Muscle of leg (tissue), 11 donors: Measurements from ENCODE around the gene ZBTB2. TPM values are rescaled to one million over a fixed set of nuclear protein-coding genes. Genes with fewer than 3 reads are reported as not detected.

Experiments
- DNase-seq: peaks from one replicate; pipeline ENCODE4 v3.0.0; 2013
- H3K27ac ChIP-seq: one replicate; pipeline ENCODE4 v1.5.1; 2013; ENCODE audit warnings: mild to moderate bottlenecking, low read length, control low read depth
- H3K27me3 ChIP-seq: one replicate; pipeline ENCODE4 v1.6.1; 2013; ENCODE audit warnings: low read length; ENCODE audit not compliant: control insufficient read depth, insufficient read depth
- H3K36me3 ChIP-seq: one replicate; pipeline ENCODE4 v1.6.1; 2013; ENCODE audit warnings: low read length; ENCODE audit not compliant: control insufficient read depth, insufficient read depth
- H3K4me1 ChIP-seq: one replicate; pipeline ENCODE4 v1.6.1; 2013; ENCODE audit warnings: low read length; ENCODE audit not compliant: control insufficient read depth, insufficient read depth
- H3K4me3 ChIP-seq: one replicate; pipeline ENCODE4 v1.5.1; 2013; ENCODE audit warnings: low read length, control low read depth
- H3K9me3 ChIP-seq: replicated peaks from 2 replicates; pipeline ENCODE4 v1.6.1; 2013; ENCODE audit warnings: low read depth, low read length; ENCODE audit not compliant: control insufficient read depth
- WGBS: methylation state at CpG from one replicate; pipeline ENCODE4 v1.1.5; 2013; ENCODE audit warnings: missing lambda C conversion rate; ENCODE audit not compliant: insufficient coverage; 5-methylcytosine and 5-hydroxymethylcytosine counted together
- polyA plus RNA-seq, 8 donors: library from polyadenylated mRNA; unstranded; fragments of 120-200 nt; gene quantifications; one replicate each; pipeline versions ENCODE4 v1.2.1 to v1.2.3, GENCODE V29; 2013; ENCODE audit warnings: inconsistent platforms in 1 of 8, low replicate concordance in 1 of 8; ENCODE audit not compliant: insufficient read length in 8 of 8, insufficient read depth in 1 of 8
- total RNA-seq: library from RNA; stranded (reverse); fragments of 120-200 nt; gene quantifications from one replicate; pipeline ENCODE4 v1.2.4, GENCODE V29; 2013

The ZBTB2 gene
- total and polyA plus RNA-seq, 9 donors, result 8.2 to 14.7 (median 10.0) TPM

DNA sequence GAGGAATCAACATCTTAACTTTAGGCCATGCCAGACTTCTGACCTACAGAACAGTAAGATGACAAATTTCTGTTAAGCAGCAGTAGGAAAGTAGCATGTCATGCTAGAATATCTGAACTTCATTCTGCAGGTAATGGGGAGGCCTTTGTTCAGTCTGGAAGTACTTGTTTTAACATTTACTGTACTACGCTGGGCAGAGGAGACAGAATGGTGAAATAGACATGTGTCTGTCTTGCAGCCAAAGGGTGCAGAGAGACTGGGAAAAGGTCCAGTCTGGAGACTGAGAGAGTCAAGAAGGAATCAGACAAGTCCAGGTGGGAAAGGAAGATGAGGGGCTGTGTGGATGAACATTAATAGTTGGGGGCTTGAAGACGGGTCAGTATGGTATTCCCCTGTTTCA lies 17.5 kb upstream of the ZBTB2 start:
- no peak for DNase-seq
- Histone ChIP-seq H3K36me3 (peaks cover 38% of the 10 kb centered on the region), H3K4me3 (no peak overlapping the region), H3K4me1 (no peaks in the 10 kb centered on the region), H3K27me3 (no peaks in the 10 kb centered on the region), H3K27ac (no peak overlapping the region), H3K9me3 (peaks cover 5% of the 10 kb centered on the region)
- WGBS, result 88% methylated on average over 1 of the region's 2 CpGs

DNA sequence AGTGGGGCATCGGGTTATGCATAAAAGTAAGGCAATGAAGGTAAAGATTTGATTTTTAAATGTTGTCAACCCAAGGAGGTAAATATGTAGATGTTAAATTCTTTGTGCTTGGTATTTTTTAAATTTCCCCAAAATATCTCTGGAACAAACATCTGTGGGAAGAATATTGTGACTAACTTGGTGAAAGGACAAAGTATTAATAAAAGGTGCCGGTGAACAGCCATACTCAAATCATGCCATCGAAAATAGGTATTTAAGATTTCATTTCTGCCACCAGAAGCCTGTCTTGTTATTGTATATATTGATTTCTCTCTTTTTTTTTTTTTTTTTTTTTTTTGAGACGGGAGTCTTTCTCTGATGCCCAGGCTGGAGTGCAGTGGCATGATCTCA lies 12.6 kb upstream of the ZBTB2 start:
- no CpG with 5 or more reads among the region's 4 CpGs for WGBS
- Histone ChIP-seq H3K27ac (no peak overlapping the region), H3K27me3 (no peaks in the 10 kb centered on the region), H3K36me3 (peaks cover 18% of the 10 kb centered on the region), H3K4me3 (no peak overlapping the region), H3K4me1 (no peaks in the 10 kb centered on the region), H3K9me3 (no peaks in the 10 kb centered on the region)
- no peak for DNase-seq

DNA sequence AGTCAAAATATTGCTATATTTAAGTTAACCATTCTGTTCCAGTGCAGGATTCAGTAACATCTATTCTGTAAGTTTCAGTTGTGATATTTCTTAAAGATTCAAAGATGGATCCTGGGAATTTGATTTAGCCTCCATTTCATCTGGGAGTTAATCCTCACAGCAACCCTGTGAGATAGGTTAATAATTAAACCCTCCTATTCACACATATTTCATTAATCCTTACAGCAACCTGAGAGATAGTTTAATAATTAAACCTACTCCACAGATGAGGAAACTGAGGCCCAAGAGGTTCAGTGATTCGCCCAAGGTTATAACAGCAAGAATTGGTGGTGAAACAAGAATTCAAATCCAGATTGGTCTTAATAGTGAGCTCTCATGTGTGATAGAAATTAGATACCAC lies 10.9 kb upstream of the ZBTB2 start:
- Histone ChIP-seq H3K9me3 (no peaks in the 10 kb centered on the region), H3K4me3 (no peak overlapping the region), H3K4me1 (no peaks in the 10 kb centered on the region), H3K27ac (no peak overlapping the region), H3K27me3 (no peaks in the 10 kb centered on the region), H3K36me3 (peaks cover 16% of the 10 kb centered on the region)
- WGBS, result 100% methylated on average over 1 of the region's 1 CpG
- DNase-seq, result no peak

- Histone ChIP-seq H3K36me3 (peaks cover 16% of the 10 kb centered on the region), H3K27ac (no peak overlapping the region), H3K4me1 (peaks cover under 1% of the 10 kb centered on the region), H3K27me3 (no peaks in the 10 kb centered on the region), H3K4me3 (no peak overlapping the region), H3K9me3 (no peaks in the 10 kb centered on the region)
- WGBS, result 72% methylated on average over 4 of the region's 6 CpGs
- DNase-seq, result no peak
Measured at GRCh38 chr6:151400473-151400872, 9.1 kb upstream of the ZBTB2 start.

GRCh38 chr6:151399679-151400078 lies 8.3 kb upstream of the ZBTB2 start:
- H3K4me3 ChIP-seq, result no peak overlapping the region
- no peaks in the 10 kb centered on the region for H3K9me3 ChIP-seq
- peaks cover 11% of the 10 kb centered on the region for H3K36me3 ChIP-seq
- DNase-seq, result no peak
- 100% methylated on average over 1 of the region's 3 CpGs for WGBS
- H3K27me3 ChIP-seq, result no peaks in the 10 kb centered on the region
- H3K27ac ChIP-seq, result no peak overlapping the region
- H3K4me1 ChIP-seq, result peaks cover 2% of the 10 kb centered on the region

GRCh38 chr6:151393410-151393809 lies 2.1 kb upstream of the ZBTB2 start:
- Histone ChIP-seq H3K27ac (no peak overlapping the region), H3K4me3 (no peak overlapping the region), H3K36me3 (peaks cover 3% of the 10 kb centered on the region), H3K4me1 (peaks cover 24% of the 10 kb centered on the region), H3K9me3 (no peaks in the 10 kb centered on the region), H3K27me3 (no peaks in the 10 kb centered on the region)
- no peak for DNase-seq
- 60% methylated on average over 1 of the region's 4 CpGs for WGBS

DNA sequence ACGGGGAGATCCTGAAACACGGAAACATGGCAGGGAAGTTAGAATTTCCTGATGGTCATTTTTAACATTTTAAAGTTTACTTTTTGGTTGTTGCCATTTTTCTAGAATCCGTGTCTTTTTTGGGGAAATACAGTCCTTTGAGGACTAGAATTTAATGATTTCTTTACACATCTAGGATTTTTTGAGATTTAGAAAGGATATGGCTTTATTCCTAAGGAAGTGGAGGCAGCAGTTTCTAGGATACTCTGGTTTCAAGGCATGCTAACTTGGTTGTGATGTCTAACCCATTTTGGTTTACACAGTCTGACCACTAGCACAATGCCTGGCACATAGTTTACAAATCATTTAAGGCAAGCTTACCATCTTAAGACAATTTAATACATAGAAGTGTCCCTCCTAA lies 1.1 kb upstream of the ZBTB2 start:
- no peaks in the 10 kb centered on the region for H3K27me3 ChIP-seq
- no peak for DNase-seq
- peak overlapping the region; percentile 95 for H3K27ac ChIP-seq
- peaks cover 2% of the 10 kb centered on the region for H3K36me3 ChIP-seq
- H3K4me1 ChIP-seq, result peaks cover 26% of the 10 kb centered on the region
- peak overlapping the region; percentile 78 for H3K4me3 ChIP-seq
- no peaks in the 10 kb centered on the region for H3K9me3 ChIP-seq
- no CpG with 5 or more reads among the region's 3 CpGs for WGBS

DNA sequence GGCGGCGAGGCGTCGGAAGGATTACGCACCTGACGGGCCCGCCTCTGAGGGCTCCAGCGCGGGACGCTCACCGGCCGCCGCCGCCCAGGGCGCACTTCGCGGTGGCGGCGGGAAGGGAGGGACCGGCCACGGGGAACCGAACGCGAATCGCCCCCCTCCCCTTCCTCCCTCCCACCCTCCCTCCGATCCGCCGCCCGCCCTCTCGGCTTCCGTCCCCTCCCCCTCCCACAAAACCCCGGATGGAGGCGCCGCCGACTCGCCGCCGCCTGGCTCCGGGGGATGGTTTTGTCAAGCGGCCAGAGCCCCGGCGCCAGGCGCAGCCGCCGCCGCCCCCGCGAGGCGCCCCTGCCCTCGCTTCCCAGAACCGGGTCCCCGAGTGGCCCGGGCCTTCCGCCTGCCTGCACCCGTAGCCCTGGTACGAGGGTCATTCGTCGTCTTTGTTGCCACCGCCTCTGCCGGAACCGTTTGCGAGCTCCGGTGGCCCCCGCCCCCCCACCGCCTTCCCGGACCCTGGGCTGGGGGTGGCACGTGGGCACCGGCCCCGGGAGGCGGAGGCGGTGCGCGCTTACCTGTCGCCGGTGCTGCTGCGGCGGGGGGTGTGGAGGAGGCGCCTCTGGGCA lies 398 bp downstream of the ZBTB2 start:
- peak; percentile 89 for DNase-seq
- Histone ChIP-seq H3K9me3 (no peaks in the 10 kb centered on the region), H3K36me3 (peaks cover 2% of the 10 kb centered on the region), H3K27me3 (no peaks in the 10 kb centered on the region), H3K4me1 (peaks cover 26% of the 10 kb centered on the region), H3K27ac (peak overlapping the region; percentile 95), H3K4me3 (peak overlapping the region; percentile 78)
- under 1% methylated on average over 62 of the region's 78 CpGs for WGBS

- Histone ChIP-seq H3K36me3 (peaks cover 2% of the 10 kb centered on the region), H3K4me3 (peak overlapping the region; percentile 94), H3K27me3 (no peaks in the 10 kb centered on the region), H3K9me3 (no peaks in the 10 kb centered on the region), H3K4me1 (peaks cover 24% of the 10 kb centered on the region), H3K27ac (peak overlapping the region; percentile 95)
- WGBS, result 0% methylated on average over 32 of the region's 79 CpGs
- peak; percentile 100 for DNase-seq
Measured at GRCh38 chr6:151390276-151390850, 996 bp downstream of the ZBTB2 start.

GRCh38 chr6:151389618-151390275 lies 1.6 kb downstream of the ZBTB2 start:
- WGBS, result under 1% methylated on average over 46 of the region's 54 CpGs
- Histone ChIP-seq H3K27me3 (no peaks in the 10 kb centered on the region), H3K4me3 (peak overlapping the region; percentile 94), H3K4me1 (peaks cover 24% of the 10 kb centered on the region), H3K27ac (peak overlapping the region; percentile 97), H3K36me3 (peaks cover 2% of the 10 kb centered on the region), H3K9me3 (no peaks in the 10 kb centered on the region)
- peak; percentile 89 for DNase-seq
